Peyer's patch (tissue), 4 donors: ENCODE measurements around the gene PPP1CB. TPM values are rescaled to one million over a fixed set of nuclear protein-coding genes. Genes with fewer than 3 reads are reported as not detected.

Experiments used
- DNase-seq, 3 donors: peaks; one replicate each; pipeline ENCODE4 v3.0.0-alpha.2; 2017 to 2019
- H3K27ac ChIP-seq, 4 donors: fragments of 200-600 bp; sonication (generic); one replicate each; pipeline ENCODE4 v1.5.1; 2016 to 2019
- H3K27me3 ChIP-seq, 2 donors: fragments of 200-600 bp; sonication (generic); one replicate each; pipeline ENCODE4 v1.5.1; 2019
- H3K36me3 ChIP-seq, 3 donors: fragments of 200-600 bp; sonication (generic); one replicate each; pipeline ENCODE4 v1.5.1; 2016 to 2019
- H3K4me1 ChIP-seq, 4 donors: fragments of 200-600 bp; sonication (generic); one replicate each; pipeline ENCODE4 v1.5.1; 2016 to 2019
- H3K4me3 ChIP-seq, 4 donors: fragments of 200-600 bp; sonication (generic); 1 replicate in 3 of 4; 2 replicates in 1 of 4; pipeline ENCODE4 v1.5.1; 2016 to 2019; ENCODE audit warnings: mild to moderate bottlenecking in 1 of 4
- H3K9me3 ChIP-seq, 4 donors: fragments of 200-600 bp; sonication (generic); one replicate each; pipeline ENCODE4 v1.5.1; 2016 to 2019; ENCODE audit warnings: mild to moderate bottlenecking in 1 of 4
- POLR2A ChIP-seq, 2 donors: fragments of 450-650 bp; IDR thresholded peaks; one replicate each; pipeline ENCODE4 v1.5.1; 2017; ENCODE audit warnings: antibody characterized with exemption in 2 of 2, mild to moderate bottlenecking in 2 of 2, moderate library complexity in 2 of 2
- total RNA-seq, 4 donors: library from RNA; depleted of rRNA; stranded (reverse); fragments of >200 nt; gene quantifications; one replicate each; pipeline ENCODE4 v1.1.0, GENCODE V29; 2016
- TF ChIP-seq, protein P1 (sequence below), 6 experiments: fragments of 450-650 bp in 4 of 6; fragments of 200-600 bp in 2 of 6; sonication (generic) in 1 of 6; IDR thresholded peaks; one replicate each; pipeline ENCODE4 v1.5.1; 2017 to 2019; ENCODE audit warnings: antibody characterized with exemption in 6 of 6, mild to moderate bottlenecking in 3 of 6, moderate library complexity in 1 of 6

PPP1CB gene
- total RNA-seq, 4 donors from 2014 or later: 92.8 to 200 (median 123) TPM

DNA sequence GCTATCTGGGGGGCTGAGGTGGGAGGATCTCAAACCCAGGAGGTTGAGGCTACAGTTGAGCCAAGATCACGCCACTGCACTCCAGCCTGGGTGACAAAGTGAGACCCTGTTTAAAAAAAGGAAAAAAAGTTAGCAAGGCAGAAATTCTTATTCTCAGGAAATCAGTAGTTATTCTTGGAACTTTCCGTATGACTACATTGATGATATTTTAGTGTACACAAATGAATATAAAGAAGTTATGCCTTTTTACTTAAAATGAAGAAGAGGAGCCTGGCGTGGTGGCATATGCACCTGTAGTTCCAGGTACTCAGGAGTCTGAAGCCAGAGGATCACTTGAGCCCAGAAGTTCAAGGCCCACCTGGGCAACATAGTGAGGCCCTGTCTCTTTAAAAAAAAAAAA is 66.4 kb downstream of the PPP1CB start:
- DNase-seq: no peak
- Histone ChIP-seq H3K4me1 (no peaks in the 10 kb centered on the region), H3K36me3 (no peaks in the 10 kb centered on the region), H3K27me3 (no peaks in the 10 kb centered on the region), H3K4me3 (no peak overlapping the region), H3K27ac (no peak overlapping the region), H3K9me3 (no peaks in the 10 kb centered on the region)
- TF ChIP-seq POLR2A (IDR thresholded peaks at IDR 0.05): no peak
- TF ChIP-seq, protein P1, sequence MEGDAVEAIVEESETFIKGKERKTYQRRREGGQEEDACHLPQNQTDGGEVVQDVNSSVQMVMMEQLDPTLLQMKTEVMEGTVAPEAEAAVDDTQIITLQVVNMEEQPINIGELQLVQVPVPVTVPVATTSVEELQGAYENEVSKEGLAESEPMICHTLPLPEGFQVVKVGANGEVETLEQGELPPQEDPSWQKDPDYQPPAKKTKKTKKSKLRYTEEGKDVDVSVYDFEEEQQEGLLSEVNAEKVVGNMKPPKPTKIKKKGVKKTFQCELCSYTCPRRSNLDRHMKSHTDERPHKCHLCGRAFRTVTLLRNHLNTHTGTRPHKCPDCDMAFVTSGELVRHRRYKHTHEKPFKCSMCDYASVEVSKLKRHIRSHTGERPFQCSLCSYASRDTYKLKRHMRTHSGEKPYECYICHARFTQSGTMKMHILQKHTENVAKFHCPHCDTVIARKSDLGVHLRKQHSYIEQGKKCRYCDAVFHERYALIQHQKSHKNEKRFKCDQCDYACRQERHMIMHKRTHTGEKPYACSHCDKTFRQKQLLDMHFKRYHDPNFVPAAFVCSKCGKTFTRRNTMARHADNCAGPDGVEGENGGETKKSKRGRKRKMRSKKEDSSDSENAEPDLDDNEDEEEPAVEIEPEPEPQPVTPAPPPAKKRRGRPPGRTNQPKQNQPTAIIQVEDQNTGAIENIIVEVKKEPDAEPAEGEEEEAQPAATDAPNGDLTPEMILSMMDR (IDR thresholded peaks at IDR 0.05): no peak

- peak in 1 of 3 donors; percentile 80 for DNase-seq
- no peak overlapping the region for H3K27ac ChIP-seq
- no peak for TF ChIP-seq POLR2A (IDR thresholded peaks at IDR 0.05)
- TF ChIP-seq, protein P1 (IDR thresholded peaks at IDR 0.05): peak; percentile 42 to 88 (median 74)
- no peak overlapping the region for H3K4me3 ChIP-seq
- no peaks in the 10 kb centered on the region for H3K27me3 ChIP-seq
- H3K9me3 ChIP-seq: no peaks in the 10 kb centered on the region
- no peaks in the 10 kb centered on the region for H3K4me1 ChIP-seq
- H3K36me3 ChIP-seq: no peaks in the 10 kb centered on the region
Measured at GRCh38 chr2:28821295-28821958, 69.8 kb downstream of the PPP1CB start.

GRCh38 chr2:28822036-28822435 is 70.4 kb downstream of the PPP1CB start:
- Histone ChIP-seq H3K36me3 (no peaks in the 10 kb centered on the region), H3K27me3 (no peaks in the 10 kb centered on the region), H3K27ac (no peak overlapping the region)

GRCh38 chr2:28824207-28824606 is 72.6 kb downstream of the PPP1CB start:
- no peaks in the 10 kb centered on the region for H3K27me3 ChIP-seq
- no peaks in the 10 kb centered on the region for H3K9me3 ChIP-seq
- H3K36me3 ChIP-seq: no peaks in the 10 kb centered on the region
- no peak overlapping the region for H3K4me3 ChIP-seq
- no peak overlapping the region for H3K27ac ChIP-seq
- no peak for DNase-seq
- no peaks in the 10 kb centered on the region for H3K4me1 ChIP-seq
- TF ChIP-seq POLR2A (IDR thresholded peaks at IDR 0.05): no peak
- TF ChIP-seq, protein P1 (IDR thresholded peaks at IDR 0.05): no peak

More at GRCh38 chr2:28822036-28822435, 70.4 kb downstream of the PPP1CB start:
- TF ChIP-seq, protein P1 (IDR thresholded peaks at IDR 0.05): no peak
- no peak for TF ChIP-seq POLR2A (IDR thresholded peaks at IDR 0.05)
- Histone ChIP-seq H3K4me3 (no peak overlapping the region), H3K4me1 (no peaks in the 10 kb centered on the region), H3K9me3 (no peaks in the 10 kb centered on the region)
- no peak for DNase-seq

DNA sequence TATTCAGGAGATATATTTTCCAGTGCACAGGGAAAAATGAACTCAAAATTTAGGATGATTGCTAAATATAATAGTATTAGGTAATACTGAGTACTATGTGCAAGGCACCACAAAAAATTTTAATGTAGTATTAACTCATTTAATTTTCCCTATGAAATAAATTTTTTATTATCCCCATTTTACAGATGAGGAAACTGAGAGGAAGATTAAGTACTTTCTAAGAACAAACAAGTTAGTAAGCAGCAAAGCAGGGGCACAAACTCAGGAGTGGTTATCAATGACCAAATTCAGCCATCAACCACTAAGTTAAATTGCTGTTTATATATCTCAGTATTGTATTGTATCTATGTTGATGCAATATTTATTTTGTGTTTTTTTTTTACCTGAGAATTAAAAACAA is 73.2 kb downstream of the PPP1CB start:
- no peaks in the 10 kb centered on the region for H3K4me1 ChIP-seq
- no peaks in the 10 kb centered on the region for H3K9me3 ChIP-seq
- TF ChIP-seq POLR2A (IDR thresholded peaks at IDR 0.05): no peak
- TF ChIP-seq, protein P1 (IDR thresholded peaks at IDR 0.05): no peak
- no peaks in the 10 kb centered on the region for H3K27me3 ChIP-seq
- H3K36me3 ChIP-seq: no peaks in the 10 kb centered on the region
- no peak overlapping the region for H3K27ac ChIP-seq
- no peak overlapping the region for H3K4me3 ChIP-seq
- DNase-seq: no peak
